WTC11 (cell line): ENCODE measurements around the gene EXOSC7. TPM values are rescaled to one million over a fixed set of nuclear protein-coding genes. Genes with fewer than 3 reads are reported as not detected.
"Not testable (repeated sequence)": the region's sequence is repeated elsewhere in the genome, so short reads cannot be mapped to it uniquely, and the experiment has no call there.

ENCODE experiments used
- ATAC-seq: fragments of 200-7000 bp; cut with Tn5 transposase; 2 replicates; pipeline ENCODE4 v1.10.0; 2021; ENCODE audit warnings: mild to moderate bottlenecking, moderate library complexity
- CTCF ChIA-PET: fragments of 300-600 bp; sonication (Branson Sonifier 250); formaldehyde crosslinking; loops from one replicate; lab custom pipeline; 2021; ENCODE audit warnings: antibody characterized with exemption; lab: Charles Lee
- POLR2A ChIA-PET: fragments of 350-600 bp; sonication (Branson Sonifier 250); formaldehyde crosslinking; loops from one replicate; lab custom pipeline; 2021; ENCODE audit warnings: antibody characterized with exemption; lab: Charles Lee
- DNase-seq: peaks from one replicate; pipeline ENCODE4 v3.0.0; 2021; ENCODE audit warnings: low spot score
- H3K27ac Mint-ChIP-seq: 2 replicates; pipeline ENCODE4 v1.8.0; 2021; ENCODE audit warnings: mixed read lengths
- H3K27me3 Mint-ChIP-seq: 2 replicates; pipeline ENCODE4 v1.8.0; 2021; ENCODE audit warnings: low read depth, mild to moderate bottlenecking, moderate library complexity, mixed read lengths
- H3K36me3 Mint-ChIP-seq: 2 replicates; pipeline ENCODE4 v1.8.0; 2021; ENCODE audit warnings: mixed read lengths
- H3K4me1 Mint-ChIP-seq: 2 replicates; pipeline ENCODE4 v1.8.0; 2022; ENCODE audit warnings: mixed read lengths
- H3K4me3 Mint-ChIP-seq: 2 replicates; pipeline ENCODE4 v1.8.0; 2021; ENCODE audit warnings: mild to moderate bottlenecking, moderate library complexity, mixed read lengths
- H3K9me3 Mint-ChIP-seq: 2 replicates; pipeline ENCODE4 v1.8.0; 2021; ENCODE audit warnings: mixed read lengths
- CREB1 ChIP-seq: sonication (generic); formaldehyde crosslinking; IDR thresholded peaks from 2 replicates; pipeline ENCODE4 v1.8.0; 2023; ENCODE audit warnings: mild to moderate bottlenecking, missing genetic modification reagents
- EMX1 ChIP-seq: fragments of 250-450 bp; sonication (Bioruptor Pico); IDR thresholded peaks from 2 replicates; pipeline ENCODE4 v1.8.0; 2021; ENCODE audit warnings: mild to moderate bottlenecking
- FOXP1 ChIP-seq: sonication (generic); formaldehyde crosslinking; IDR thresholded peaks from 2 replicates; pipeline ENCODE4 v1.8.0; 2022; ENCODE audit warnings: missing genetic modification reagents, mild to moderate bottlenecking, moderate library complexity, borderline replicate concordance
- MYBL2 ChIP-seq: sonication (generic); formaldehyde crosslinking; IDR thresholded peaks from 2 replicates; pipeline ENCODE4 v1.8.1; 2023; ENCODE audit warnings: mild to moderate bottlenecking, moderate library complexity, missing genetic modification reagents
- NR2C2 ChIP-seq: sonication (generic); formaldehyde crosslinking; IDR thresholded peaks from 2 replicates; pipeline ENCODE4 v1.8.0; 2022; ENCODE audit warnings: mild to moderate bottlenecking, missing genetic modification reagents
- NR3C1 ChIP-seq: sonication (generic); formaldehyde crosslinking; conservative IDR thresholded peaks from 2 replicates; pipeline ENCODE4 v1.8.1; 2023; ENCODE audit warnings: low read depth, mild to moderate bottlenecking, missing genetic modification reagents
- SOX15 ChIP-seq: fragments of 250-450 bp; sonication (Bioruptor Pico); IDR thresholded peaks from 2 replicates; pipeline ENCODE4 v1.9.0; 2021; ENCODE audit warnings: mild to moderate bottlenecking
- TCF7 ChIP-seq: sonication (generic); formaldehyde crosslinking; IDR thresholded peaks from 2 replicates; pipeline ENCODE4 v1.8.0; 2022; ENCODE audit warnings: mild to moderate bottlenecking, low read depth, missing genetic modification reagents, moderate library complexity
- ZBTB21 ChIP-seq: sonication (generic); formaldehyde crosslinking; IDR thresholded peaks from 2 replicates; pipeline ENCODE4 v1.8.1; 2023; ENCODE audit warnings: mild to moderate bottlenecking, missing genetic modification reagents, borderline replicate concordance
- ZNF219 ChIP-seq: sonication (generic); formaldehyde crosslinking; IDR thresholded peaks from 2 replicates; pipeline ENCODE4 v1.8.0; 2023; ENCODE audit warnings: missing genetic modification reagents, mild to moderate bottlenecking, borderline replicate concordance
- ZNF671 ChIP-seq: fragments of 250-450 bp; sonication (Bioruptor Pico); IDR thresholded peaks from 2 replicates; pipeline ENCODE4 v1.8.0; 2021; ENCODE audit warnings: mild to moderate bottlenecking
- total RNA-seq: library from RNA; stranded (reverse); gene quantifications from 3 replicates; pipeline ENCODE4 v1.2.3, GENCODE V29; 2021
- TF ChIP-seq, protein P1 (sequence below): sonication (generic); formaldehyde crosslinking; IDR thresholded peaks from 2 replicates; pipeline ENCODE4 v1.8.0; 2023; ENCODE audit warnings: mild to moderate bottlenecking, missing genetic modification reagents
- TF ChIP-seq, protein P2 (sequence below): sonication (generic); formaldehyde crosslinking; IDR thresholded peaks from 2 replicates; pipeline ENCODE4 v1.8.0; 2022; ENCODE audit warnings: mild to moderate bottlenecking, missing genetic modification reagents
- TF ChIP-seq, protein P3 (sequence below): sonication (generic); formaldehyde crosslinking; IDR thresholded peaks from 2 replicates; pipeline ENCODE4 v1.8.1; 2023; ENCODE audit warnings: mild to moderate bottlenecking, moderate library complexity, missing genetic modification reagents
- TF ChIP-seq, protein P4 (sequence below): fragments of 200-600 bp; IDR thresholded peaks from 2 replicates; pipeline ENCODE4 v1.8.0; 2022; ENCODE audit warnings: antibody characterized with exemption
- TF ChIP-seq, protein P5 (sequence below): sonication (generic); formaldehyde crosslinking; IDR thresholded peaks from 2 replicates; pipeline ENCODE4 v1.8.0; 2022; ENCODE audit warnings: mild to moderate bottlenecking, missing genetic modification reagents
- TF ChIP-seq, protein P6 (sequence below): sonication (generic); formaldehyde crosslinking; IDR thresholded peaks from 2 replicates; pipeline ENCODE4 v1.8.1; 2023; ENCODE audit warnings: mild to moderate bottlenecking, missing genetic modification reagents
- TF ChIP-seq, protein P7 (sequence below): sonication (generic); formaldehyde crosslinking; IDR thresholded peaks from 2 replicates; pipeline ENCODE4 v1.8.1; 2023; ENCODE audit warnings: mild to moderate bottlenecking, missing genetic modification reagents, moderate library complexity

Gene EXOSC7
- total RNA-seq, 1 experiment from 2014 or later: 85.7 TPM

DNA sequence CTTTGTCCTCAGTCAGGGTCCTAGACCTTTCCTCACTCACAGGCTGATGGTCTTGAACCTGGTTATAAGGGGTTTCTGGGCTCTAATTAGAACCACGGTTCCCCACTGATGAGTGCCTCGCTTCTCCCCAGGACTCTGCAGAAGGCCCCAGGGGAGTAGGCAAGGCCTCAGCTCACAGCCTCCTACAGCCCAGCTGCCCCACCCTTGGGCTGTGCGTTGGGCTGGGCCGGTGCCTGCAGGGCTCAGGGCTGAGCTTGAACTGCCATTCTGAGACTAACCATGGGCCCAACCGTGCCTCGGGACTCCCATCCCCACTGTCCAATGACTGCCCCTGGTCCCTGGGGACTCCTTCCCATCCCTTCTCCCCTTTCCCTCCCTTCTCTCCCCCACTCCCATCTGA is 75.6 kb downstream of the EXOSC7 start:
- no peak for DNase-seq
- H3K4me3 Mint-ChIP-seq: no peak overlapping the region
- no peaks in the 10 kb centered on the region for H3K36me3 Mint-ChIP-seq
- H3K27ac Mint-ChIP-seq: no peak overlapping the region
- peaks cover 13% of the 10 kb centered on the region for H3K4me1 Mint-ChIP-seq
- TF ChIP-seq NR2C2 (CRISPR knock-in tag) (no peak), EMX1 (CRISPR knock-in tag) (no peak), ZNF671 (no peak), NR3C1 (CRISPR knock-in tag) (no peak), FOXP1 (CRISPR knock-in tag) (no peak), ZNF219 (CRISPR knock-in tag) (no peak), TCF7 (CRISPR knock-in tag) (no peak), MYBL2 (CRISPR knock-in tag) (no peak), CREB1 (CRISPR knock-in tag) (no peak), ZBTB21 (CRISPR knock-in tag) (no peak), SOX15 (CRISPR knock-in tag) (no peak)
- TF ChIP-seq, protein P1, sequence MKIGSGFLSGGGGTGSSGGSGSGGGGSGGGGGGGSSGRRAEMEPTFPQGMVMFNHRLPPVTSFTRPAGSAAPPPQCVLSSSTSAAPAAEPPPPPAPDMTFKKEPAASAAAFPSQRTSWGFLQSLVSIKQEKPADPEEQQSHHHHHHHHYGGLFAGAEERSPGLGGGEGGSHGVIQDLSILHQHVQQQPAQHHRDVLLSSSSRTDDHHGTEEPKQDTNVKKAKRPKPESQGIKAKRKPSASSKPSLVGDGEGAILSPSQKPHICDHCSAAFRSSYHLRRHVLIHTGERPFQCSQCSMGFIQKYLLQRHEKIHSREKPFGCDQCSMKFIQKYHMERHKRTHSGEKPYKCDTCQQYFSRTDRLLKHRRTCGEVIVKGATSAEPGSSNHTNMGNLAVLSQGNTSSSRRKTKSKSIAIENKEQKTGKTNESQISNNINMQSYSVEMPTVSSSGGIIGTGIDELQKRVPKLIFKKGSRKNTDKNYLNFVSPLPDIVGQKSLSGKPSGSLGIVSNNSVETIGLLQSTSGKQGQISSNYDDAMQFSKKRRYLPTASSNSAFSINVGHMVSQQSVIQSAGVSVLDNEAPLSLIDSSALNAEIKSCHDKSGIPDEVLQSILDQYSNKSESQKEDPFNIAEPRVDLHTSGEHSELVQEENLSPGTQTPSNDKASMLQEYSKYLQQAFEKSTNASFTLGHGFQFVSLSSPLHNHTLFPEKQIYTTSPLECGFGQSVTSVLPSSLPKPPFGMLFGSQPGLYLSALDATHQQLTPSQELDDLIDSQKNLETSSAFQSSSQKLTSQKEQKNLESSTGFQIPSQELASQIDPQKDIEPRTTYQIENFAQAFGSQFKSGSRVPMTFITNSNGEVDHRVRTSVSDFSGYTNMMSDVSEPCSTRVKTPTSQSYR (CRISPR knock-in tag): no peak
- TF ChIP-seq, protein P2, sequence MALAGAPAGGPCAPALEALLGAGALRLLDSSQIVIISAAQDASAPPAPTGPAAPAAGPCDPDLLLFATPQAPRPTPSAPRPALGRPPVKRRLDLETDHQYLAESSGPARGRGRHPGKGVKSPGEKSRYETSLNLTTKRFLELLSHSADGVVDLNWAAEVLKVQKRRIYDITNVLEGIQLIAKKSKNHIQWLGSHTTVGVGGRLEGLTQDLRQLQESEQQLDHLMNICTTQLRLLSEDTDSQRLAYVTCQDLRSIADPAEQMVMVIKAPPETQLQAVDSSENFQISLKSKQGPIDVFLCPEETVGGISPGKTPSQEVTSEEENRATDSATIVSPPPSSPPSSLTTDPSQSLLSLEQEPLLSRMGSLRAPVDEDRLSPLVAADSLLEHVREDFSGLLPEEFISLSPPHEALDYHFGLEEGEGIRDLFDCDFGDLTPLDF (CRISPR knock-in tag): no peak
- TF ChIP-seq, protein P3, sequence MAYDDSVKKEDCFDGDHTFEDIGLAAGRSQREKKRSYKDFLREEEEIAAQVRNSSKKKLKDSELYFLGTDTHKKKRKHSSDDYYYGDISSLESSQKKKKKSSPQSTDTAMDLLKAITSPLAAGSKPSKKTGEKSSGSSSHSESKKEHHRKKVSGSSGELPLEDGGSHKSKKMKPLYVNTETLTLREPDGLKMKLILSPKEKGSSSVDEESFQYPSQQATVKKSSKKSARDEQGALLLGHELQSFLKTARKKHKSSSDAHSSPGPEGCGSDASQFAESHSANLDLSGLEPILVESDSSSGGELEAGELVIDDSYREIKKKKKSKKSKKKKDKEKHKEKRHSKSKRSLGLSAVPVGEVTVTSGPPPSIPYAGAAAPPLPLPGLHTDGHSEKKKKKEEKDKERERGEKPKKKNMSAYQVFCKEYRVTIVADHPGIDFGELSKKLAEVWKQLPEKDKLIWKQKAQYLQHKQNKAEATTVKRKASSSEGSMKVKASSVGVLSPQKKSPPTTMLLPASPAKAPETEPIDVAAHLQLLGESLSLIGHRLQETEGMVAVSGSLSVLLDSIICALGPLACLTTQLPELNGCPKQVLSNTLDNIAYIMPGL (CRISPR knock-in tag): no peak
- TF ChIP-seq, protein P4, sequence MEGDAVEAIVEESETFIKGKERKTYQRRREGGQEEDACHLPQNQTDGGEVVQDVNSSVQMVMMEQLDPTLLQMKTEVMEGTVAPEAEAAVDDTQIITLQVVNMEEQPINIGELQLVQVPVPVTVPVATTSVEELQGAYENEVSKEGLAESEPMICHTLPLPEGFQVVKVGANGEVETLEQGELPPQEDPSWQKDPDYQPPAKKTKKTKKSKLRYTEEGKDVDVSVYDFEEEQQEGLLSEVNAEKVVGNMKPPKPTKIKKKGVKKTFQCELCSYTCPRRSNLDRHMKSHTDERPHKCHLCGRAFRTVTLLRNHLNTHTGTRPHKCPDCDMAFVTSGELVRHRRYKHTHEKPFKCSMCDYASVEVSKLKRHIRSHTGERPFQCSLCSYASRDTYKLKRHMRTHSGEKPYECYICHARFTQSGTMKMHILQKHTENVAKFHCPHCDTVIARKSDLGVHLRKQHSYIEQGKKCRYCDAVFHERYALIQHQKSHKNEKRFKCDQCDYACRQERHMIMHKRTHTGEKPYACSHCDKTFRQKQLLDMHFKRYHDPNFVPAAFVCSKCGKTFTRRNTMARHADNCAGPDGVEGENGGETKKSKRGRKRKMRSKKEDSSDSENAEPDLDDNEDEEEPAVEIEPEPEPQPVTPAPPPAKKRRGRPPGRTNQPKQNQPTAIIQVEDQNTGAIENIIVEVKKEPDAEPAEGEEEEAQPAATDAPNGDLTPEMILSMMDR: no peak
- TF ChIP-seq, protein P5, sequence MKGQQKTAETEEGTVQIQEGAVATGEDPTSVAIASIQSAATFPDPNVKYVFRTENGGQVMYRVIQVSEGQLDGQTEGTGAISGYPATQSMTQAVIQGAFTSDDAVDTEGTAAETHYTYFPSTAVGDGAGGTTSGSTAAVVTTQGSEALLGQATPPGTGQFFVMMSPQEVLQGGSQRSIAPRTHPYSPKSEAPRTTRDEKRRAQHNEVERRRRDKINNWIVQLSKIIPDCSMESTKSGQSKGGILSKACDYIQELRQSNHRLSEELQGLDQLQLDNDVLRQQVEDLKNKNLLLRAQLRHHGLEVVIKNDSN (CRISPR knock-in tag): no peak
- TF ChIP-seq, protein P6, sequence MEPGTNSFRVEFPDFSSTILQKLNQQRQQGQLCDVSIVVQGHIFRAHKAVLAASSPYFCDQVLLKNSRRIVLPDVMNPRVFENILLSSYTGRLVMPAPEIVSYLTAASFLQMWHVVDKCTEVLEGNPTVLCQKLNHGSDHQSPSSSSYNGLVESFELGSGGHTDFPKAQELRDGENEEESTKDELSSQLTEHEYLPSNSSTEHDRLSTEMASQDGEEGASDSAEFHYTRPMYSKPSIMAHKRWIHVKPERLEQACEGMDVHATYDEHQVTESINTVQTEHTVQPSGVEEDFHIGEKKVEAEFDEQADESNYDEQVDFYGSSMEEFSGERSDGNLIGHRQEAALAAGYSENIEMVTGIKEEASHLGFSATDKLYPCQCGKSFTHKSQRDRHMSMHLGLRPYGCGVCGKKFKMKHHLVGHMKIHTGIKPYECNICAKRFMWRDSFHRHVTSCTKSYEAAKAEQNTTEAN (CRISPR knock-in tag): no peak
- TF ChIP-seq, protein P7, sequence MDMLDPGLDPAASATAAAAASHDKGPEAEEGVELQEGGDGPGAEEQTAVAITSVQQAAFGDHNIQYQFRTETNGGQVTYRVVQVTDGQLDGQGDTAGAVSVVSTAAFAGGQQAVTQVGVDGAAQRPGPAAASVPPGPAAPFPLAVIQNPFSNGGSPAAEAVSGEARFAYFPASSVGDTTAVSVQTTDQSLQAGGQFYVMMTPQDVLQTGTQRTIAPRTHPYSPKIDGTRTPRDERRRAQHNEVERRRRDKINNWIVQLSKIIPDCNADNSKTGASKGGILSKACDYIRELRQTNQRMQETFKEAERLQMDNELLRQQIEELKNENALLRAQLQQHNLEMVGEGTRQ (CRISPR knock-in tag): no peak
- no peak for ATAC-seq
- H3K27me3 Mint-ChIP-seq: peaks cover 73% of the 10 kb centered on the region
- no peaks in the 10 kb centered on the region for H3K9me3 Mint-ChIP-seq
- CTCF ChIA-PET: no interaction called here
- POLR2A ChIA-PET: no interaction called here

DNA sequence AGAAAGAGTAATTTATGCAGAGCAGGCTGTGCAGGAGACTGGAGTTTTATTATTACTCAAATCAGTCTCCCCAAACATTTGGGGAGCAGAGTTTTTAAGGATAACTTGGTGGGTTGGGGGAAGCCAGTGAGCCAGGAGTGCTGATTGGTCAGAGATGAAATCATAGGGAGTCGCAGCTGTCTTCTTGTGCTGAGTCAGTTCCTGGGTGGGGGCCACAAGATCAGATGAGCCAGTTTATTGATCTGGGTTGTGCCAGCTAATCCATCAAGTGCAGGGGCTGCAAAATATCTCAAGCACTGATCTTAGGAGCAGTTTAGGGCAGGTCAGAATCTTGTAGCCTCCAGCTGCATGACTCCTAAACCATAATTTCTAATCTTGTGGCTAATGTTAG is 77.8 kb downstream of the EXOSC7 start:
- H3K9me3 Mint-ChIP-seq, H3K4me3 Mint-ChIP-seq, DNase-seq, POLR2A ChIA-PET, ATAC-seq, H3K36me3 Mint-ChIP-seq, H3K27ac Mint-ChIP-seq: not testable (repeated sequence)
- CTCF ChIA-PET: interaction anchor here (1.3 kb wide), 1 partner anchor 13 kb away, joined by 4 read pairs; no protein-coding TSS in a partner anchor
- H3K27me3 Mint-ChIP-seq: peaks cover 93% of the 10 kb centered on the region
- peaks cover 12% of the 10 kb centered on the region for H3K4me1 Mint-ChIP-seq
